ENCODE data around the gene KIDINS220.

GRCh38 chr2:8692783-8693156, 144.6 kb downstream of the KIDINS220 start:
- TF ChIP-seq CTCF (IDR thresholded peaks at IDR 0.05; ENCODE audit: low read depth, low read length, missing input control): no peak
- no peak for TF ChIP-seq RAD21 (IDR thresholded peaks at IDR 0.05)
